ENCODE results near the gene FAM170B. TPM values are rescaled to one million over a fixed set of nuclear protein-coding genes. Genes with fewer than 3 reads are reported as not detected.

FAM170B gene
- total and polyA plus RNA-seq, 9 of the 15 experiments (the other 6 are each of a cell fraction or from before 2014, with no cell fraction given): 0.11 to 0.21 TPM; not detected in 7

DNA sequence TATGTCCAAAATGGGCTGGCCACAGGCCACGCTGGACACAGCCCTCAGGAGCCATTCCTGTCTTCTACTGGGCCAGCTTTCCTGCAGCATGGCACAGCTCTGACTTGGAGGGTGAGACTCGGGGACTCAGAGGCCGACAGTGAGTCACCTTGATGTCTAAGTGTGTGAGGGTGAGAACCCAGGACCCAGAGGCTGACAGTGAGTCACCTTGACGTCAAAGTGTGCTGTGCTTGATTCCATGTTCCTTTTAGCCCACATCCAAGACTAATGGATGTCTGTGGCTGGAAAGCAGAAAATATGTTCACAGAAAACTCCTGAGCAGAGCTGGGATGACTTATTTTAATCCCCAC, 6.0 kb upstream of the FAM170B start (continued):
- TF ChIP-seq MYBL2 (IDR thresholded peaks at IDR 0.05; ENCODE audit: low read depth): no peak
- no peak for TF ChIP-seq MYBL2 (CRISPR knock-in tag; IDR thresholded peaks at IDR 0.05; ENCODE audit: borderline replicate concordance)
- no peak for TF ChIP-seq SMC3 (conservative IDR thresholded peaks at IDR 0.05; ENCODE audit: insufficient read depth, low read depth, low read length)
- no peak for TF ChIP-seq TCF7 (IDR thresholded peaks at IDR 0.05; ENCODE audit: borderline replicate concordance)
- TF ChIP-seq HLTF (IDR thresholded peaks at IDR 0.05): no peak
- TF ChIP-seq EWSR1 (IDR thresholded peaks at IDR 0.05; ENCODE audit: borderline replicate concordance, low read depth, partially characterized antibody): no peak
- TF ChIP-seq SMARCE1 (IDR thresholded peaks at IDR 0.05): 0 out of 2 replicates have a peak, but pooled peaks have one; percentile 28
- TF ChIP-seq ARID1B (IDR thresholded peaks at IDR 0.05): peak; percentile 33; the same call in 1 of the 2 replicates
- TF ChIP-seq FOXM1 (IDR thresholded peaks at IDR 0.05; ENCODE audit: low read depth): no peak
- no peak for TF ChIP-seq FOXM1 (CRISPR knock-in tag; IDR thresholded peaks at IDR 0.05; ENCODE audit: low read depth)
- no peak for TF ChIP-seq TCF3 (CRISPR knock-in tag; IDR thresholded peaks at IDR 0.05)
- TF ChIP-seq MEIS2 (IDR thresholded peaks at IDR 0.05; ENCODE audit: partially characterized antibody): no peak
- no peak for TF ChIP-seq HBP1 (CRISPR knock-in tag; IDR thresholded peaks at IDR 0.05)

Data from K562 (cell line).